HG03558 (cell line): ENCODE results near the gene SLC26A11.
"Not testable (repeated sequence)": the region's sequence is repeated elsewhere in the genome, so short reads cannot be mapped to it uniquely, and the experiment has no call there.

Experiments
- ATAC-seq: cut with Tn5 transposase; IDR thresholded peaks from one replicate; pipeline ENCODE4 v1.9.1; 2021; ENCODE audit warnings: moderate number of reproducible peaks; ENCODE audit not compliant: unreplicated experiment; ENCODE audit errors: extremely low read depth

The SLC26A11 gene

DNA sequence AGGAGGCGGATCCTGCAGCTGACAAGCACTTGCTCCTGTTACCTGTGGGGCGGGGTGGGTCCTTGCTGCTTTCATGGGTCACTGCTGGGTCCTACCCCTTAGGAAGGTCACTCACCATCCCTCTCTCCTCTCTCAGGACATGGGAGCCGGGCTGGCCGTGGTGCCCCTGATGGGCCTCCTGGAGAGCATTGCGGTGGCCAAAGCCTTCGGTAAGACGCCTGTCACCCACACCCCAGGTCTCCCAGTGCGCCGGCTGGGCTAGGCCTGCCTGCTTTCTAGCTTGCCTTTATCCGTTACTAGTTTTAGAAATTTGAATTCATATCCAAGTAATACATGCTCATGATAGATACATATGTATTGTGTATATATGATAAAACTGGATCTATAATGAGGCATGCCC is 17.2 kb downstream of the SLC26A11 start:
- no peak for ATAC-seq

DNA sequence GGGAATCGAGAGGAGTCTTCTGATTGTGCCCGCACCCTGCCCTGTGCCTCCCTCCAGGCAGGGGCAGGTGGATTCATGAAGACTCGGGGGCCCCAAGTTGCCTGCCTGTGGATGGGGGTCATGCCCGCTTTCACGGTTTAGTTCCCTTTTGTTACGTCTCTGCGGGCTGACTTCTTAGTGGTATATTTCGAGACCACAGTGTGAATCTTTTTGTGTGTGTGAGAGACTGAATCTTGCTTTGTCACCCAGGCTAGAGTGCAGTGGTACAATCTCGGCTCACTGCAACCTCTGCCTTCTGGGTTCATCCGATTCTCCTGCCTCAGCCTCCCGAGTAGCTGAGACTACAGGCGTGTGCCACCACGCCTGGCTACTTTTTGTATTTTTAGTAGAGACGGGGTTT is 22.3 kb downstream of the SLC26A11 start:
- no peak for ATAC-seq

DNA sequence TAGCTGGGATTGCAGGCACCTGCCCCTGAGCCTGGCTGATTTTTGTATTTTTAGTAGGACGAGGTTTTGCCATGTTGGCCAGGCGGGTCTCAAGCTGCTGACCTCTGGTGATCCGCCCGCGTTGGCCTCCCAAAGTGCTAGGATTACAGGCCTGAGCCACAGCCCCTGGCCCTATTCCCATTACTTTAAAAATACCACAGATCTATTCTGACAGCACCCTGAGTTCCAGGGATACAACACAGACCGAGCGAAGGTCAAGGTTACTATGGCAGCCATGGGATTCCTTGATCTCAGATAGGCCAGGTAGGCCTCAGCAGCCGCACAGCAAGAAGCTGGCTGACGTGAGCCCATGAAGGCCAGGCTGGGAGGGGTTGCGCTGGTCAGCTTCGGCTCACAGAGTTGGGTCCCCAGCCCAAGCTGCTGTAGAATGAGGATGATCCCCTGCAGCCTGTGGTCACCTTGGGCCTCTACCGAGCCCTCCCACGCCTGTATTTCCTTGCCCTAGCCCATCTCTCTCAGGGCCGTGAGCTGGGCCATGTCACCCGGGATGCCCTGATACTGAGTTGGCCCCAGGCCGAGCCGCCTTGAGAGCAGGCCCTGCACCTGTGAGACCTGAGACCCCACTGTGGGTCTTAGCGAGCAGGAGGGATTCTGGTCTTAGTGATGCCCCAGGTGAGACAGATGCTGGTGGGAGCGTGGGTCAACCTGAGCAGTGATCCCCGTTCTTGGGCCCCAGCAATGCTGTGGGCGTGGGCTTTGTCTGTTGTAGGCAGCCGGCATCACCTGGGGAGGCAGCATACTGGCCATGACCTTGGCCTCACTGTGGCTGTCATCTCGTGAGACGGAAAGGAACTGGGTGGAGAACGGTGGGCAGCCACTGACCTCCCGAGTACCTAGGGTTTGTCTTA is 23.6 kb downstream of the SLC26A11 start:
- no peak for ATAC-seq

DNA sequence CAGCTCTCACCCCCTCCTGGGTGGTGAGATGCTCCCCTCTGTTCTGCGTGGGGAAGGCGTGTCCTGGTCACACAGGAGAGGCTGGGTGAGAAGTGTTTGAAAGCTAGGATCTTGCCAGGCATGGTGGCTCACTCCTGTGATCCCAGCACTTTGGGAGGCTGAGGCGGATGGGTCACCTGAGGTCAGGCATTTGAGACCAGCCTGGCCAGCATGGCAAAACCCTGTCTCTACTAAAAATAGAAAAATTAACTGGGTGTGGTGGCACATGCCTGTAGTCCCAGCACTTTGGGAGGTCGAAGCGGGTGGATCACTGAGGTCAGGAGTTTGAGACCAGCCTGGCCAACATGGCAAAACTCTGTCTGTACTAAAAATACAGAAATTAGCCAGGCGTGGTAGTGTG is 24.2 kb downstream of the SLC26A11 start:
- not testable (repeated sequence) for ATAC-seq

DNA sequence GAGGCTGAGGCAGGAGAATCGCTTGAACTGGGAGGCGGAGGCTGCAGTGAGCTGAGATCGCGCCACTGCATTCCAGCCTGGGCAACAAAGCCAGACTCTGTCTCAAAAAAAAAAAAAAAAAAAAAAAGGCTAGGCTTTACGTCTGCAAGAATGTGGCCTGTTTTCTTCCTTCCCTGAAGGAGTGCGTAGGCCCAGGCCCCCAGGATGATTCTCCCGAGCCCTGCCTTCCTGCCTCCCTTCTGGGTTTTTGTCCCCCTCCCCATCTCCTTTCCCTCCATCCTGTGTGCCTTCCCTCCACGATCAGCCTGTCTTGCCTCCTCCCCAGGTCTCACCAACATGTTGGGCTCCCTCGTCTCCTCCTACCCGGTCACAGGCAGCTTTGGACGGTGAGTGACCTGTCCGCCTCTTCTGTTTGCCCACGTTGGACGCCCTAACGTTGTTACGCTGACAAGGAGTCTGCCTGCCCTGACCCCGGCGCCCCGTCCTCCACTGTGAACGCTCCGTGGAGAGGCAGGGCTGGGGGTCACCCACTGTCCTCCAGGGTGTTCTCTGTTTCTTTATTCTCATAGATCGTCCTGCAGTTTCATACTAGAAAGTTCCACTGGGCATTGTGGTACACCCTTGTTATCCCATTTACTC is 24.8 kb downstream of the SLC26A11 start:
- ATAC-seq: no peak

DNA sequence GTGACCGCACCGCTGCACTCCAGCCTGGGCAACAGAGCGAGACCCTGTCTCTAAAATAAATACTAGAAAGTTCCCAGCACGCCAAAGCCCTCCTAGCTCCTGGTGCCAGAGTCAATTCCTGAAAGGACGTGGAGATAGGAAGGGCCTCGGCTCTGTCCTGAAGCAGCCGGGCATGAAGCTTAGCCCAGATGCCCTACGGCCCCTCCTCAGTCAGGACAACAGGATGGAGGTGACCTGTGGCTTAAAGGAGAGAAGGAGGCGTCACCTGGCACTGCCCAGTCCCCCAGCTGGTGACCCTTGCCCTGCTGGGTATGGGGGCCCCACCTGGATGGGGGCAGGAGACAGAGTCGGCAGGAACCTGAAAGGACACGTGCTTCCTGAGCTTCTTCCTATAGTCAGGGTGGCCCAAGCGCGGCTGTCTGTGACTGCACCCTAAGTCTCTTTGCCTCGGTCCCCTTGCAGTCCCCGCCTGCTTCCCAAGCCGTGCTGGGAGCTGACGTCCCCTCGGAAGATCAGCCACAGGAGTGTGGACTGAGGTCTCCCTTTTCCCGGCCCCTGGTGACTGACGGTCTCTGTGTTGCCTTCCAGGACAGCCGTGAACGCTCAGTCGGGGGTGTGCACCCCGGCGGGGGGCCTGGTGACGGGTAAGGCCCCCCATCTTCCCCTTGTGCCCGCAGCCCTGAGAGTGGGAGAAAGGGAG is 25.5 kb downstream of the SLC26A11 start:
- no peak for ATAC-seq

DNA sequence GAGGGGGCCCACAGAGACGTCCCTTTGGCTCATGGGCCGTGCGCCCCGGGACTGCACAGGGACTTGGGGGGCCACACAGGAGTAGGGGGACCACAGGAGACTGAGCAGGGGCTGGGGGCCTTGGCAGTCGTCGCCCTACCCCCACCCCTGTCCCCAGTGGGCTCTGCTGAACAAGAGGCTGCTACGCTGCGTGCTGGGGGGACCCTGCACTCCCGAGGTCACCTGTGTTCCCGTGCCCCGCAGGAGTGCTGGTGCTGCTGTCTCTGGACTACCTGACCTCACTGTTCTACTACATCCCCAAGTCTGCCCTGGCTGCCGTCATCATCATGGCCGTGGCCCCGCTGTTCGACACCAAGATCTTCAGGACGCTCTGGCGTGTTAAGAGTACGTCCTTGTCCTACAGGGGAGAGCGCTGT is 26.0 kb downstream of the SLC26A11 start:
- ATAC-seq: no peak

DNA sequence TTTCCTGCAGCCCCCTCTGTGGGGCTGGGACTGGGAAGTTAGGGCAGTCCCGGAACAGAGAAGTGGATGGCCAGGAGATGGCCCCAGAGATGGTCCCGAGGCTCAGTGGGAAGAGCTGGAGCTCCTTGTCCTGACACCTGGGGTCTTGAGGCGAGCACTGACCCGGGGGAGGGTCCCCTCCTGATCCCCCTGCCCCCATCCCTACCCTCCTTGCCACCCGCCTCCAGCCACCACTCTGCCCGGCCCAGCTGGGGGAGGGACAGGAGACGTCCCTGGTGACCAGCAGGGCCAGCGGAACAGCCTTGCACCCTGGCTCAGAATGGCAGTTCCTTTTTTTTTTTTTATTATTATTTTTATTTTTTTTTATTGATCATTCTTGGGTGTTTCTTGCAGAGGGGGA is 26.5 kb downstream of the SLC26A11 start:
- ATAC-seq: no peak

DNA sequence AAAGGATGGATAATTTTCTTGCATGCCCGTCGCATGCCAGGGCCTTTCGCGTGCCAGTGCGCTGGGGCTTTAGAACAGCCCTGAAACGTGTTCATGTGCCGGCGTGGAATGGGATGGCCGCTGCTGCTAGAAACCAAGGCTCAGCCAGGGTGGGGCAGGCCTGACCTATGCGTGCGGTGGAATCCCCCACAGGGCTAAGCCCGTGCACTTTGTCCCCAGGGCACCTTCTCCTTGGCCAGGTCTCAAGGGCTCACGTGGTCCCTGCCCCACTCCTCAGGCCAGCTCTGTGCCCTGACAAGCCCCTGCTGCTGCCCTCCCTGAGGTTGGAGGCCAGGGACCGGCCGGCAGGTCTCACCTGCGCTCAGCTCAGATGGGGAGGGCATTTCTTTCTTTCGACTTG is 27.3 kb downstream of the SLC26A11 start:
- ATAC-seq: no peak

DNA sequence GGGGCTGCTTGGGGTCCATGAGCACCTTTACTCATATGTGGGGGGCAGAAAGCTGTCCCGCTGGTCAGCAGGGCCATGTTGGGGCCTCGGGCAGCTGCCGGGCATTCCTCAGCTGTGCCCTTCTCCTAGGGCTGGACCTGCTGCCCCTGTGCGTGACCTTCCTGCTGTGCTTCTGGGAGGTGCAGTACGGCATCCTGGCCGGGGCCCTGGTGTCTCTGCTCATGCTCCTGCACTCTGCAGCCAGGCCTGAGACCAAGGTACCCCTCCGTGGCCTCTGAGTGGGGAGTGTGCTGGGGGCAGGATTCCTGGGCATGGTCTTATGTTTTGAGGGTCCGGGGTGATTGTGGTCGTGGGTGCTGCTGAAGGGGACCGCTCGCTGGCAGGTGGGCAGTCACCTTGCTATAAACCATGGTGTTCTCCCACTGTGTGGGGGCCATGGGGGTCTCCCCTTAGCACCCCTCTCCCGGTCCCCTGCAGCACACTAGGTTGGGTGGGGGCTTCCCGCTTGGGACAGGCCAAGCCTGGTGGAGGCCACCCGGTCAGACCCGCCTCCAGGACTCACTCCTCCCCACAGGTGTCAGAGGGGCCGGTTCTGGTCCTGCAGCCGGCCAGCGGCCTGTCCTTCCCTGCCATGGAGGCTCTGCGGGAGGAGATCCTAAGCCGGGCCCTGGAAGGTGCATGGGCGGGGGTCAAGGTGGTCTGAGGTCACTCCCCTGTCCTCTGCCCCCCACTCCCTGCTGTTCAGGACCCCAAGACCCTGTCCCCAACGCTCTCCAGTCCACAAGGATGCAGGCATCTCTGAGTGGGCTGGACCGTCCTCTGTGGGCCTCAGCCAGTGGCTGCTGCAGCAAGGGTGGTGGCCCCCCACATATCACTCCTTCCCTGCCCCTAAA is 28.0 kb downstream of the SLC26A11 start:
- ATAC-seq: no peak

DNA sequence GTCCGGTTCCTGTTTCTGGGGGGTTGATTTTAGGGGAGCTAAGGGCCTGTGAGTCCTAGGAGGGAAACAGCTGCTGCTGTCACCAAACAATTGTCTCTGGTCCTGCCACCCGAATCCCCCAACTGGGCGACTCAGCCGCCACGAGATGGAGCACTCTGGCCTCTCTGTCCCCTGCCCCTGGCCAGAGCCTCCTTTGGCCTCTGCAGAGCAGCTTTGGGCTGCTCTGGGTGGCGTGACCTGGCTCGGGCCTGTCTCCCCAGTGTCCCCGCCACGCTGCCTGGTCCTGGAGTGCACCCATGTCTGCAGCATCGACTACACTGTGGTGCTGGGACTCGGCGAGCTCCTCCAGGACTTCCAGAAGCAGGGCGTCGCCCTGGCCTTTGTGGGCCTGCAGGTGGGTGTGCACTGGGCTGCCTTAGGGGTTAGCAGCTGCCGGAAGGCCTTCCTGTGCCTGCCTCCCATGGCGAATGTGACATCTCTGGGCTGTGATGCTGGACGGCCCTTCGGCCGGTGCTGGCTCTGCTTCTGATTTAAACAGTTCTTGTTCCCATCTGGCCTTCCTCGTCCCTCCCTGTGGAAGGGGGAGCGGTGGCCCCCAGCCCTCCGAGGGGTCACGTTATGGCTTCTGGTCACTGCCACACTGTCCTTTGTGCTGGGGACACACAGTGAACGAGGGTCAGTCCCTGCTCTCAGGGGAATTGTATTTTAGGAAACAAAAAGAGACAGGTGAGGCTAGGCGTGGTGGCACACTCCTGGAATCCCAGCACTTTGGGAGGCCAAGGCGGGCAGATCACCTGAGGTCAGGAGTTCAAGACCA is 28.9 kb downstream of the SLC26A11 start:
- no peak for ATAC-seq

DNA sequence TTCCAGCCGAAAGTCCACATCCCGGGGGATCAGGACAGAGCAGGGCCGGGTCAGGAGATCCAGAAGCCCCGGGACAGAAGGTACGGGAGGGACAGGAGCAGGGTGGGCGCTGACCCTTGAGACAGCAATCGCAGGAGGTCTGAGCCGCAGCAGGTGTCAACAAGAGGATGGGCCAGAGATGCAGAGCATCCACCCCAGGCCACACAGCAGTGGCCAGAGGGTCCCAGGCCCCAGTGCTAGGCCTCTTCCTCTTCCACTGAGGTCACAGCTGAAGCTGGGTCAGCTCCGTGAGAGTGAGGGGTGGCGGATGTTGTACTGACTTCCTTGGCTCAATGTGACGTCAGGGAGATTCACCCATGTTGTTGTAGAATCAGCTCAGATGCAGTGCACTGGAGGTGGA is 31.7 kb downstream of the SLC26A11 start:
- no peak for ATAC-seq

DNA sequence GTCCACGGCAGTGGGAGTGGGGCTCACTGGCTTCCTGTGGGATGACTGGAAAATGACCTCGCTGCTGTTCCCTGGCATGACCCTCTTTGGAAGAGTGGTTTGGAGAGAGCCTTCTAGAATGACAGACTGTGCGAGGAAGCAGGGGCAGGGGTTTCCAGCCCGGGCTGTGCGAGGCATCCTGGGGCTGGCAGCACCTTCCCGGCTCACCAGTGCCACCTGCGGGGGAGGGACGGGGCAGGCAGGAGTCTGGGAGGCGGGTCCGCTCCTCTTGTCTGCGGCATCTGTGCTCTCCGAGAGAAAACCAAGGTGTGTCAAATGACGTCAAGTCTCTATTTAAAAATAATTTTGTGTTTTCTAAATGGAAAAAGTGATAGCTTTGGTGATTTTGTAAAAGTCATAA is 32.6 kb downstream of the SLC26A11 start:
- ATAC-seq: no peak

DNA sequence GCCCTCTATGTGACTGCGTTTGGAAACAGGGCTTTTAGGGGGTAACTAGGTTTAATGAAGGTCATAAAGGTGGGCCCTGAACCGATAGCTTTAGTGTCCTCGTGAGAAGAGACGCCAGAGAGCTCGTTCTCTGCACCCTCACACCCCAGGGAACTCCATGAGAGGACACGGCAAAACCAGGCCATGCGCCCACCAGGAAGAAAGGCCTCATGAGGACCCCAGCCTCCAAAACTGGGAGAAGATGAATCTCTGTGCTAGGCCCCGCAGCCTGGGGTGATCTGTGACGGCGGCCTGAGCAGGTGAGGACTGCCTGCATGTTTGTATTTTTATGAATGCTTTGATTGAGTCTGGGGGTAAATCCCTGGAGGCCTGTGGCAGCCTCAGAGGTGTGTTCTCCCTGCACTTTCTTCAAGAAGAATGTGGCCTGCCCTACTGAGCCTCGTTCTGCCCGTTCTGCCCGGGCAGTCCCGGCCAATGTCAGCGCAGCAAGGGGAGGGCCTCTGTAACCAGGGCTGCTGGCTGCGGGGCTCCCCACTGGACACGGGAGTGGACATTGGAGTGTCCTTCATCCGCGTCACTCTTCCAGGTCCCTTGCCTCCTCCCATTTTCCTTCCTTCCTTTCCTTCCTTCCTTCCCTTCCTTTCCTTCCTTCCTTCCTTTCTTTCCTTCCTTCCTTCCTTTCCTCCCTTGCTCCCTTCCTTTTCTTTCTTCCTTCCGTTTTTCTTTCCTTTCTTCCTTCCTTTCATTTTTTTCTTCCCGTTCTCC is 33.6 kb downstream of the SLC26A11 start:
- no peak for ATAC-seq

DNA sequence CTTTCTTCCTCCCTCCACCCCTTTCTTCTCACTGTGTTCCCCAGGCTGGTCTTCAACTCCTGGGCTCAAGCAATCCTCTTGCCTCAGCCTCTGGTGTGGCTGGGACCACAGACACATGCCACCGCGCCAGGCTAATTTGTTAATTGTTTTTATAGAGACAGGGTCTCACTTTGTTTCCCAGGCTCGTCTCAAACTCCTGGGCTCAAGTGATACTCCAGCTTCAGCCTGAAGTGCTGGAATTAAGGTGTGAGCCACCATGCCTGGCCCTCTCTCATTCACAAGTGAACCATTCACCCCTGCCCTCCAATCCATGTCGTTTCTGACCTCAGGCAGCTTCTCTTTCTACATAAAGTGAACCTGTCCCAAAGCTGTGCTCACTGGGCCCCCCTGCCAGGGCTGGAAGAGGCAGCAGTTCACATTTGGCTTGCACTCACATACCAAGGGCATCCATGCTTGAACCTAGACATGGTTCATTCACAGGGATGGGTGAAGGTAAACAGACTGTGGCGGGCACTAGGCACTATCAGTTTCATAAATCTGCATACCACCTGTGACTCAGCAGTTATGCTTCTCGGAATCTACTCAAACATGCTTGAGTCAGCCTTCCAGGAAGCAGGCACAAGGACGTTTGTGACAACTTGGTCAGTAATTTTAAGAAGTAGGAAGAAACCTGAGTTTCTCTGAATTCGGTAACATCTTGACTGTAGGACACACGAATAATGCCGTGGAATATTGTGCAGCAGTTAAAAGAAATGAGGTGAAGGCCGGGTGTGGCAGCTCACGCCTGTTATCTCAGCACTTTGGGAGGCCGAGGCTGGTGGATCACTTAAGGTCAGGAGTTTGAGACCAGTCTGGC is 34.4 kb downstream of the SLC26A11 start:
- ATAC-seq: no peak

DNA sequence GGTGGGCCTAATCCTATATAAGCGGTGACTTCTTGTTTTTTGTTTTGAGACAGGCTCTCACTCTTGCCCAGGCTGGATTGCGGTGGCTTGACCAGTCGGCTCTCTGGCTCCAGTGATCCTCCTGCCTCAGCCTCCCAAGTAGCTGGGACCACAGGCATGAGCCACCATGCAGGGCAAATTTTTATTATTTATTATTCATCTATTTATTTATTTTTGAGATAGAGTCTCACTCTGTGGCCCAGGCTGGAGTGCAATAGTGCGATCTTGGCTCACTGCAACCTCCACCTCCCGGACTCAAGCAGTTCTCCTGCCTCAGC is 35.8 kb downstream of the SLC26A11 start:
- ATAC-seq: no peak

DNA sequence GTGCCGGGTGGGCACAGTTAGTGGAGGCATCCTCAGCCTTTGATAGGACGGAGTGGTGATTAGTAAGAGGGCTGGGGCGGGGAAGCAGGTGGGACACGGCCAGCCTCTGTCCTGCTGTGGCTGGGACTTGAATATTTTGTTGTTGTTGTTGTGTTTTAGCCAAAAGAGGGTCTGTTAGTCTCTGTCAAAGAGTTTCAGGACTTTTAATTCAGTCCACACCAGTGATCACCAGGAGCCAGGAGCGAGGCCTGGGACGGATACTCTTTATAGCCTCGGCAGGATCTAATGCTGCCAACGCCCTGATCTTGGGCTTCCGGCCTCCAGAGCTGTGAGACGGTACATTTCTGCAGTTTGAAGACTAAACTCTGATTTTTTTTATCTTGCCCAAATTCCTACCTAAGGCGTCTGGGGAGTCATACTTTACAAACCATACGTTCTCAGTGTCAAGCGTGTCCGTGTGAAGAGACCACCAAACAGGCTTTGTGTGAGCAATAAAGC is 37.5 kb downstream of the SLC26A11 start:
- ATAC-seq: no peak

DNA sequence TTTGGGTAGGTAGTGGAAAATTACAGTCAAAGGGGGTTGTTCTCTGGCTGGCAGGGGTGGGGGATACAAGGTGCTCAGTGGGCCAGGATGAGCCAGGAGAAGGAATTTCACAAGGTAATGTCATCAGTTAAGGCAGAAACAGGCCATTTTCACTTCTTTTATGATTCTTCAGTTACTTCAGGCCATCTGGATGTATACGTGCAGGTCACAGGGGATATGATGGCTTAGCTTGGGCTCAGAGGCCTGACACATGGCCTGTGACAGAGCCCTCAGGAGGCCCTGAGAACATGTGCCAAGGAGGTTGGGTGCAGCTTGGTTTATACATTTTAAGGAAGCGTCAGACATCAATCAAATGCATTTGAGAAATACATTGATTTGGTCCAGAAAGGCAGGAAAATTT is 38.1 kb downstream of the SLC26A11 start:
- ATAC-seq: not testable (repeated sequence)
